ENCODE data around the gene ABCC11. TPM values are rescaled to one million over a fixed set of nuclear protein-coding genes. Genes with fewer than 3 reads are reported as not detected.

Gene ABCC11
- total and polyA plus RNA-seq, 2 of the 13 experiments (the other 11 are each of a cell fraction or from before 2014, with no cell fraction given) = 1.0 to 1.4 TPM

DNA sequence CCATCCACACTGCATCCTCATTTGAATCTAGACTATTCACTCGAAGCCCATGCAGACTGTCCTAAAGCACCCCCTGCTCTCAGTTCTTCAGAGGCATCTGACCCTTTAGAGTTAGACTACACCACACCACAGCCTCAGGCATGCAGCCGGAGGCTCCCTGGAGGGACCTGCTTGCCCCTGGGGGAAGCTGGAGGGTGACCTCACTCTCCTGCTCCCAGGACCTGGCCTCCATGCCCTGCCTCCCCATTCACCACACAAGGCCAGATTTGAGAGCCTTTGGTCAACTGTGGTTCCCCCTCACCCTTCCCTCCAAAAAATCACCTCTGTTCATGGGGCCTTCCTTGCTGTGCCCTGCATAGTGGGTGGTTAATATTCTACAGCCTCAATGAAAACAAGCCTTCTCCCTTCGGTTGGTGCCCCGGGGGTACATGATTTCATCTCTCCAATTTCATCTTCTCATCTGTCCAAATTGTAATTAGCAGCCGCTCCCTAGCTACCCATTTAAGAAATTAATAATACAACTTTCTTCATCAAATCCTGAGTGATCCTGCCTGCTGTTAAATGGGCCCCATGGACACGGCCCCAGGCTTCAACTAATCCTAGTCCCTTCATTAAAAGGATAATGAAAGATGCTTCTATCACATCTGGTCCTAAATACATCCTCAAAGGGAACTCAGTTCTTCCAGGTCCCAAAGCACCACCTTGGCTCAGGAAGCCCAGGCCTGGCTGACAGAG, 116.0 kb downstream of the ABCC11 start:
- Histone ChIP-seq H4K20me1 (ENCODE audit: insufficient read depth, low read length) (no peaks in the 10 kb centered on the region), H3K9me3 (ENCODE audit: low read length) (no peaks in the 10 kb centered on the region), H3K27me3 (ENCODE audit: control insufficient read depth in 1 of 2, insufficient read depth in 2 of 2, low read length in 2 of 2) (no peaks in the 10 kb centered on the region; a peak in 1 of 5 replicates), H3K27ac (ENCODE audit: extremely low read length, insufficient read depth, low read length) (no peak overlapping the region), H3K36me3 (replicated peaks in 1 of 2; ENCODE audit: control insufficient read depth in 1 of 2, insufficient read depth in 2 of 2, low read length in 2 of 2) (no peaks in the 10 kb centered on the region), H3K9ac (ENCODE audit: insufficient read depth, low read depth, low read length) (no peak overlapping the region), H2AFZ (ENCODE audit: low read length) (no peak overlapping the region), H3K4me1 (ENCODE audit: insufficient read depth, low read length) (peaks cover 8% of the 10 kb centered on the region; the same call in 1 of the 2 replicates), H3K4me2 (ENCODE audit: low read depth, low read length) (no peak overlapping the region), H3K4me3 (replicated peaks in 1 of 3; ENCODE audit: insufficient read depth in 1 of 3, low read depth in 2 of 3, low read length in 3 of 3) (no peak overlapping the region), H3K79me2 (ENCODE audit: insufficient read depth, low read length) (no peaks in the 10 kb centered on the region)
- in situ Hi-C loops (cut with HindIII; ENCODE audit: extremely low pct_ligation_motif_present, low pct_unique_long_range_greater_than_20kb) = no loop called here
- no TSS peak for BruUV-seq (replicated peaks)
- TF ChIP-seq ZNF589 (CRISPR knock-in tag; conservative IDR thresholded peaks at IDR 0.05) (no peak), RFX3 (CRISPR knock-in tag; IDR thresholded peaks at IDR 0.05) (no peak)
- intact Hi-C loops (cut with micrococcal nuclease; ENCODE audit: unreplicated experiment) = no loop called here
- FAIRE-seq (no peak), DNase-seq (ENCODE audit: low spot score) (no peak), ATAC-seq (no peak)
- 39% methylated on average over 6 of the region's 6 CpGs for WGBS (ENCODE audit: low lambda C conversion rate)
- ChIA-PET CTCF (ENCODE audit: low intra/inter-chr PET ratio, low total read pairs) (no interaction called here), POLR2A (no interaction called here)

DNA sequence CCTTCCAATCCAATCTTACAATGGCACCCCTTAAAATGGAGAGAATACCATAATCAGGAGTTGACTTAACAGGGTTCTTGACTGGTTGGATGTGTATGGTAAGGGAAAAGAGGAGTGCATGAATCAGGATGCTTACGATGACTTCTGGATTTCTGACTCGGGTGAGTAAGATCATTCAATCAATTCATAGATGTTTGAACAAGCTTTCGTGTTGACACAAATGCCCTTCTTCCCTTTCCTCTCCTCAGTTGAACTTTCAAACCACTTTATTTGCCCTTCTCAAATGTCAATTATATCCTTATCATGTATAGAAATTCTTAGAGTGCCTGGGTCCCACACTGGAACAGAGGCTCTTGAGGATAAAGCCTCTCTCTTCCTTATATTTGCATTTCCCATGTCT, 117.4 kb downstream of the ABCC11 start:
- intact Hi-C loops (cut with micrococcal nuclease; ENCODE audit: unreplicated experiment) = no loop called here
- Histone ChIP-seq H3K27ac (ENCODE audit: extremely low read length, insufficient read depth, low read length) (no peak overlapping the region), H4K20me1 (ENCODE audit: insufficient read depth, low read length) (no peaks in the 10 kb centered on the region), H2AFZ (ENCODE audit: low read length) (no peak overlapping the region), H3K4me1 (ENCODE audit: insufficient read depth, low read length) (peaks cover 8% of the 10 kb centered on the region; the same call in 1 of the 2 replicates), H3K9me3 (ENCODE audit: low read length) (no peaks in the 10 kb centered on the region), H3K9ac (ENCODE audit: insufficient read depth, low read depth, low read length) (no peak overlapping the region), H3K27me3 (ENCODE audit: control insufficient read depth in 1 of 2, insufficient read depth in 2 of 2, low read length in 2 of 2) (peaks cover 0 to 3% of the 10 kb centered on the region in 2 experiments; a peak in 1 of 5 replicates), H3K79me2 (ENCODE audit: insufficient read depth, low read length) (no peaks in the 10 kb centered on the region), H3K36me3 (replicated peaks in 1 of 2; ENCODE audit: control insufficient read depth in 1 of 2, insufficient read depth in 2 of 2, low read length in 2 of 2) (no peaks in the 10 kb centered on the region), H3K4me2 (ENCODE audit: low read depth, low read length) (no peak overlapping the region), H3K4me3 (replicated peaks in 1 of 3; ENCODE audit: insufficient read depth in 1 of 3, low read depth in 2 of 3, low read length in 3 of 3) (no peak overlapping the region)
- WGBS (ENCODE audit: low lambda C conversion rate) = 15% methylated on average over 3 of the region's 3 CpGs
- ATAC-seq (no peak), FAIRE-seq (no peak), DNase-seq (ENCODE audit: low spot score) (no peak)
- BruUV-seq (replicated peaks) = no TSS peak
- in situ Hi-C loops (cut with HindIII; ENCODE audit: extremely low pct_ligation_motif_present, low pct_unique_long_range_greater_than_20kb) = no loop called here
- ChIA-PET POLR2A (no interaction called here), CTCF (ENCODE audit: low intra/inter-chr PET ratio, low total read pairs) (no interaction called here)
- TF ChIP-seq HINFP (CRISPR knock-in tag; IDR thresholded peaks at IDR 0.05; ENCODE audit: low read depth) (no peak), ZNF530 (CRISPR knock-in tag; IDR thresholded peaks at IDR 0.05; ENCODE audit: low read depth) (no peak), KDM4B (CRISPR knock-in tag; IDR thresholded peaks at IDR 0.05) (no peak), GLI4 (CRISPR knock-in tag; IDR thresholded peaks at IDR 0.05; ENCODE audit: borderline replicate concordance) (no peak), NR1H2 (CRISPR knock-in tag; IDR thresholded peaks at IDR 0.05; ENCODE audit: borderline replicate concordance, low read depth) (no peak), ZNF44 (CRISPR knock-in tag; IDR thresholded peaks at IDR 0.05) (no peak), ZSCAN21 (CRISPR knock-in tag; IDR thresholded peaks at IDR 0.05; ENCODE audit: borderline replicate concordance) (no peak), ZNF441 (CRISPR knock-in tag; IDR thresholded peaks at IDR 0.05; ENCODE audit: borderline replicate concordance) (no peak), JDP2 (CRISPR knock-in tag; IDR thresholded peaks at IDR 0.05; ENCODE audit: borderline replicate concordance) (no peak)
- TF ChIP-seq, protein P1, sequence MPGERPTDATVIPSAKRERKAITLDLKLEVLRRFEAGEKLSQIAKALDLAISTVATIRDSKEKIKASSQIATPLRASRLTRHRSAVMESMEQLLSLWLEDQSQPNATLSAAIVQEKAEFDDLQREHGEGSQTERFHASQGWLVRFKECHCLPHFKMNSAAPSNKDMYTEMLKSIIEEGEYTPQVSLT (CRISPR knock-in tag; IDR thresholded peaks at IDR 0.05; ENCODE audit: borderline replicate concordance, low read depth) = no peak
- TF ChIP-seq, protein P2, sequence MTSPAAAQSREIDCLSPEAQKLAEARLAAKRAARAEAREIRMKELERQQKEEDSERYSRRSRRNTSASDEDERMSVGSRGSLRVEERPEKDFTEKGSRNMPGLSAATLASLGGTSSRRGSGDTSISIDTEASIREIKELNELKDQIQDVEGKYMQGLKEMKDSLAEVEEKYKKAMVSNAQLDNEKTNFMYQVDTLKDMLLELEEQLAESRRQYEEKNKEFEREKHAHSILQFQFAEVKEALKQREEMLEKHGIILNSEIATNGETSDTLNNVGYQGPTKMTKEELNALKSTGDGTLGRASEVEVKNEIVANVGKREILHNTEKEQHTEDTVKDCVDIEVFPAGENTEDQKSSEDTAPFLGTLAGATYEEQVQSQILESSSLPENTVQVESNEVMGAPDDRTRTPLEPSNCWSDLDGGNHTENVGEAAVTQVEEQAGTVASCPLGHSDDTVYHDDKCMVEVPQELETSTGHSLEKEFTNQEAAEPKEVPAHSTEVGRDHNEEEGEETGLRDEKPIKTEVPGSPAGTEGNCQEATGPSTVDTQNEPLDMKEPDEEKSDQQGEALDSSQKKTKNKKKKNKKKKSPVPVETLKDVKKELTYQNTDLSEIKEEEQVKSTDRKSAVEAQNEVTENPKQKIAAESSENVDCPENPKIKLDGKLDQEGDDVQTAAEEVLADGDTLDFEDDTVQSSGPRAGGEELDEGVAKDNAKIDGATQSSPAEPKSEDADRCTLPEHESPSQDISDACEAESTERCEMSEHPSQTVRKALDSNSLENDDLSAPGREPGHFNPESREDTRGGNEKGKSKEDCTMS (CRISPR knock-in tag; conservative IDR thresholded peaks at IDR 0.05) = no peak

Measured in HepG2 (cell line).